HG03159 (cell line): ENCODE data around the gene DIP2C.

ENCODE experiments used
- ATAC-seq: cut with Tn5 transposase; IDR thresholded peaks from one replicate; pipeline ENCODE4 v1.9.1; 2021; ENCODE audit warnings: mild to moderate bottlenecking, moderate library complexity; ENCODE audit not compliant: unreplicated experiment

DIP2C gene

DNA sequence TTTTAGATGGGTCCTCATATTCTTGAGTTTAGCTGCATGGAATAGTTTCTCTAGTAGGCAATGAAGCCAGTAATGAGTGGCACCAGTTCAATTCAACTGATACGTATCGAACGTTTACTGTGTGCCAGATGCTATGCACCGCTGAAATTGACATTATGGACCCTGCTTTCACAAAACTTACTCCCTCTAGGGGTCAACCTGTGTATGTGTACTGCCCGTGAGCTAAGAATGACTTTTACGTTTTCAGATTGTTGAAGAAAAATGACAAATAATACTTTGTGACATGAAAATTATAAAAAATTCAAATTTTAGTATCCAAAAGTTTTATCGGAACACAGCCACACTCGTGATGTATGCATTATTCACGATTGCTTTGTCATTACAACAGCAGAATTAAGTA lies 458.7 kb downstream of the DIP2C start:
- no peak for ATAC-seq

DNA sequence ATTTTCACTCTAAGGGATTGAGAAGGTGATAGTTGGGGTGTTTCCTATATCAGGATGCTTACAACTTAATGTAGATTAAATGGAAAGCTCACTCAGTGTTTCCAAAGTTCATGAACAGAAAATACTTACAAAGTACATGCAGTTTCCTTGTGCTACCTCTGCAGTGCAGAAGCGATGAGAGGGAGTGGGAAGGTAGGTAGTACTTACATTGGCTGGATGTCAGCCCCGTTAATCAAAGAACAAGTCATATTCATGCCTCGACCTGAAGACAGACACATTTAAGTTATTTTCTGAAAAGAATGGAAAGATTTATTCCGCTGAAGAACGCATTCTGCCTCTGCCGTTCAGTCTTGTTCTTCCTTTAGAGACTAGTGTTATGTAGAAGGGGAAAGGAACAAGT lies 461.1 kb downstream of the DIP2C start:
- no peak for ATAC-seq

DNA sequence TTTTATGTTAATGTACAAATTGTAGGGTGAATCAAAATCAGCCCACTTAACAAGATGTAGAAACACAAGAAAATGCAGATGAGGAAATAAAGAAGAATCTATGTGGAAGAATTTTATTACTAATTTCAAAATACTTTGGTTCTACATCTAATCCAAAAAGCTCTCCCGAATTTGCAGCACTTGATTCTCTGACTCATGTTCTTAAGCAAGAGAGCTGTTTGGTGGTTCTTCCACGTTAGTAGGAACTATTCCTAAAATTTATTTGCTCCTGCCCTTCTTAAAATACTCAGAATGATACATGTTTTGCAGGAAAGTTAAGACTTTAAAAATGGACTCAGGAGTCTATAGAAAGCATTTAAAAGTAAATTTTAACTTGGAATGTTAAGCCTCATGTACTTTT lies 462.5 kb downstream of the DIP2C start:
- ATAC-seq: no peak

DNA sequence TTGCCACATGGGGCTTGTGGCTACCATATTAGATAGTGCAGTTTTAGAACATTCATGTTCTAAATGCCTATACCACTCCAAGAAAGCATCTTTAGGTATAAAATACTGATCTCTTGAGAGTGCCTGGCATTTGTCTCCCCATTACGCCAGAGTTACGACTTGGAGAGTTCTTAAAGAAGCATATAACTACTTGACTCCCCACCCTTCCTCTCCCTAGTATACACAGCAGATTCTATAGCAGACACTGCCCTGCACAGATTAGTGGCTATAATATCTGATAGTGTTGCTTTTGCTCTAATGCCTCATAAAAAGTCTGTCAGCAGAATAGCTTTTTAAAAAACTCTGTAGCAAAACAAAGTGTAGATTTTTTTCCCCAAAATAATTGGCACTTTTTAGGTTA lies 463.4 kb downstream of the DIP2C start:
- no peak for ATAC-seq

DNA sequence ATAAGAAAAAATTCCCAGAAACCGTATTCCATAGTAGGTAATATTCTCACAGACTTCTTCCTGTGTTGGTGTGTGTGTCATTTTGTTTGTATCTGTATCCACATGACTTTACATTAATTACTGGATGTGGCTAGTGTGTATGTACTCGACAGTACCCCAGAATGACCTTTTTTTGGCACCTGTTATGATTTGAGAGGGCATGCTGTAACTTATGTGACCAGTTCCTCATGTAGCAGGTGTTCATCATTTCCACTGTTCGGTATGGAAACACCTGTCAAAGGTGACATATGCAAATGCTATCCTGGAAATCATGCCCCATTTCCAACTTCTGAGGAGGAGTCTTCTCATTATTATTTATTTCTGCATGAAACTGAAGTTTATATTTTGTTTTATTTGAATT lies 464.9 kb downstream of the DIP2C start:
- ATAC-seq: peak; percentile 60
